Measurements from ENCODE around the gene TTC12.

TTC12 gene, protein sequence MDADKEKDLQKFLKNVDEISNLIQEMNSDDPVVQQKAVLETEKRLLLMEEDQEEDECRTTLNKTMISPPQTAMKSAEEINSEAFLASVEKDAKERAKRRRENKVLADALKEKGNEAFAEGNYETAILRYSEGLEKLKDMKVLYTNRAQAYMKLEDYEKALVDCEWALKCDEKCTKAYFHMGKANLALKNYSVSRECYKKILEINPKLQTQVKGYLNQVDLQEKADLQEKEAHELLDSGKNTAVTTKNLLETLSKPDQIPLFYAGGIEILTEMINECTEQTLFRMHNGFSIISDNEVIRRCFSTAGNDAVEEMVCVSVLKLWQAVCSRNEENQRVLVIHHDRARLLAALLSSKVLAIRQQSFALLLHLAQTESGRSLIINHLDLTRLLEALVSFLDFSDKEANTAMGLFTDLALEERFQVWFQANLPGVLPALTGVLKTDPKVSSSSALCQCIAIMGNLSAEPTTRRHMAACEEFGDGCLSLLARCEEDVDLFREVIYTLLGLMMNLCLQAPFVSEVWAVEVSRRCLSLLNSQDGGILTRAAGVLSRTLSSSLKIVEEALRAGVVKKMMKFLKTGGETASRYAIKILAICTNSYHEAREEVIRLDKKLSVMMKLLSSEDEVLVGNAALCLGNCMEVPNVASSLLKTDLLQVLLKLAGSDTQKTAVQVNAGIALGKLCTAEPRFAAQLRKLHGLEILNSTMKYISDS

DNA sequence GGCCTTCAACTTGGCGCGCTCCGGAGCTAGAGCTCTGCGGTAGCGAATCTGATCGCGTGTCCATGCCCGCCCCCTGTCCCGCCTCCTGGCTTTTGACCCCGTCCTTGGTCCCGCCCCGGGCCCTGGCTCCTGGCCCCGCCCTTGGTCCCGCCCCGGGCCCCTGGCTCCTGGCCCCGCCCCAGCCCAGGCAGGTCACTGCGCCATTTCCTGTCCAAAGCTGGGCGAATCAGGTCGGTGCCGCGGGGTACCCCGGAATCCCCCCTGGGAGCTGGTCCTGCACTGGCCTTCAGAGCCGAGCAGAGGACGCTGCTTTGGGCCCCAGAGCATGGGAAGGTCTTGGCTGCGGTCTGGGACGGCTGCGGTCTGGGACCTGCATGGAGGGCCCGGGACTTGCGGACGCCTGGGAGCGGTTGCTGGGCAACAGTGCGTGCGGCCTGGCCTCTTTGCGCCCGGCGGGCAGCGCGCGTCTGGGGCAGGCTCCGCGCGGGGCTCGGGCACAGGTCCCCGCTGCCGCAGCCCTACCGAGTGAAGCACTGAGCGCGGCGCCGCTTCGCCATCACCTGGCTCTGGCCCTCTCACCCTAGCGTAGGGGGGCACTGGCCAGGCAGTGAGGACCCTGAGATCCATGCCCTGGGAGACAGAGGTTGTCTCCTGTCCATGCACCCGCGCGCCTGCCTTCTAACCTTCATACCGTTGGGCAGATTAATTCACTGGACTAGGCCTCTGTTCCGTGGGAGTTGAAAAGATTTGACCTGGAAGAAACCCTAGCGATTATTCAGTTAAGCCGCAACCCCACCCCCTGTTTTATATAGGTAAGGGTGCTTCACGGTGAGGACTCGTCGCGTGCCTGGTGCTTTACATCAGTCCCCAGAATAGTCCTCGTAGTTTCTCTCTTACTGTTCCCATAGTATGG lies at the start of gene TTC12:
Gene TTC12 (plus strand): TSS at position 195 of the 913 bp plus-strand sequence. CDS start 1,675 bp downstream, outside the sequence.
- in situ Hi-C loops (cut with HindIII; ENCODE audit: low pct_ligation_motif_present, low sequenced_read_pairs) = no loop called here
- peak; percentile 83 for DNase-seq
- Histone ChIP-seq H3K4me3 (ENCODE audit: low read depth, low read length) (peak within 1 kb of the TSS; percentile 92), H3K36me3 (replicated peaks) (no peaks in the 10 kb centered on the region), H3K27me3 (replicated peaks) (no peaks in the 10 kb centered on the region), H3K27ac (peak within 1 kb of the TSS; percentile 74)
- TF ChIP-seq, protein P1, sequence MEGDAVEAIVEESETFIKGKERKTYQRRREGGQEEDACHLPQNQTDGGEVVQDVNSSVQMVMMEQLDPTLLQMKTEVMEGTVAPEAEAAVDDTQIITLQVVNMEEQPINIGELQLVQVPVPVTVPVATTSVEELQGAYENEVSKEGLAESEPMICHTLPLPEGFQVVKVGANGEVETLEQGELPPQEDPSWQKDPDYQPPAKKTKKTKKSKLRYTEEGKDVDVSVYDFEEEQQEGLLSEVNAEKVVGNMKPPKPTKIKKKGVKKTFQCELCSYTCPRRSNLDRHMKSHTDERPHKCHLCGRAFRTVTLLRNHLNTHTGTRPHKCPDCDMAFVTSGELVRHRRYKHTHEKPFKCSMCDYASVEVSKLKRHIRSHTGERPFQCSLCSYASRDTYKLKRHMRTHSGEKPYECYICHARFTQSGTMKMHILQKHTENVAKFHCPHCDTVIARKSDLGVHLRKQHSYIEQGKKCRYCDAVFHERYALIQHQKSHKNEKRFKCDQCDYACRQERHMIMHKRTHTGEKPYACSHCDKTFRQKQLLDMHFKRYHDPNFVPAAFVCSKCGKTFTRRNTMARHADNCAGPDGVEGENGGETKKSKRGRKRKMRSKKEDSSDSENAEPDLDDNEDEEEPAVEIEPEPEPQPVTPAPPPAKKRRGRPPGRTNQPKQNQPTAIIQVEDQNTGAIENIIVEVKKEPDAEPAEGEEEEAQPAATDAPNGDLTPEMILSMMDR (IDR thresholded peaks at IDR 0.05; ENCODE audit: low read depth, low read length, missing control alignments) = no peak

DNA sequence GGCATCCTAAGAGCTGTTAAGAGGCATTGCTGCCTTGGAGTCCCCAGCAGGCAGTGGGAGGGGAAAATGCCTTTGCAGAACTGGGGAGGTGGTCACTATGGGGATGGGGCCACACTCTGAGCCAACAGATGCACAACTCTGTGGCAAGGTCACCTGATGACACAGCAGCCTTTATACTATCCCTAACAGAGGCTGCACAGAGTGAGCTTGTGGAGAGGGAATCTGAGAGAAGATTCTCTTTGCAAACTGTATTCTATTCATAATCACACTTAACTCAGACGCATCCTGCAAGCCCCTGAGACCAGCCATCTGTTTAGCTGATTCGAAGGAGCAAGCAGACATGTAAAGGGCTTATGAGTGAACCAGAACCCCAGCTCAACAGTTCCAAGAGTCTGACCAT lies 49.0 kb upstream of the TTC12 start:
- Histone ChIP-seq H3K36me3 (replicated peaks) (no peaks in the 10 kb centered on the region), H3K27ac (no peak overlapping the region), H3K27me3 (replicated peaks) (no peaks in the 10 kb centered on the region), H3K4me3 (ENCODE audit: low read depth, low read length) (no peak overlapping the region)
- TF ChIP-seq, protein P1 (IDR thresholded peaks at IDR 0.05; ENCODE audit: low read depth, low read length, missing control alignments) = no peak
- no peak for DNase-seq
- in situ Hi-C loops (cut with HindIII; ENCODE audit: low pct_ligation_motif_present, low sequenced_read_pairs) = no loop called here

DNA sequence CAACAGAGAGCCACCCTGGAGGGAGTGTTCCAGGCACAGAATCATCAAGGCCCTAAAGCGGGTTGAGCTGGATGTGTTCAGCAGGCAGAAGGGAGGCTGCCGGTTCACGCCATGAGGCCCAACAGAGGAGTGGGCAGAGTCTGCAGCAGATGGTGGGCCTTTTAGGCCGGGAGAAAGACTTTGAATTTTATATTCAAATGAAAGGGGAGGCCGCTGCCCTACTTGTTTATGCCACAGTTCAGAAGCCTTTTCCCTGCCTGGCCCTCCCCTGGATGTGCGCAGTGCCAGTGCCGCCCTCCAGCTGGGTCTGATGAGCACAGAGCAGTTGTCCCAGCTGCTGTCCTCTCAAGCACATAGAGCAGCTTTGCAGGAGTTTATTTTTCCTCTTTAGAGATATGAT lies 46.9 kb upstream of the TTC12 start:
- in situ Hi-C loops (cut with HindIII; ENCODE audit: low pct_ligation_motif_present, low sequenced_read_pairs) = no loop called here
- H3K36me3 ChIP-seq (replicated peaks) = no peaks in the 10 kb centered on the region
- TF ChIP-seq, protein P1 (IDR thresholded peaks at IDR 0.05; ENCODE audit: low read depth, low read length, missing control alignments) = no peak

DNA sequence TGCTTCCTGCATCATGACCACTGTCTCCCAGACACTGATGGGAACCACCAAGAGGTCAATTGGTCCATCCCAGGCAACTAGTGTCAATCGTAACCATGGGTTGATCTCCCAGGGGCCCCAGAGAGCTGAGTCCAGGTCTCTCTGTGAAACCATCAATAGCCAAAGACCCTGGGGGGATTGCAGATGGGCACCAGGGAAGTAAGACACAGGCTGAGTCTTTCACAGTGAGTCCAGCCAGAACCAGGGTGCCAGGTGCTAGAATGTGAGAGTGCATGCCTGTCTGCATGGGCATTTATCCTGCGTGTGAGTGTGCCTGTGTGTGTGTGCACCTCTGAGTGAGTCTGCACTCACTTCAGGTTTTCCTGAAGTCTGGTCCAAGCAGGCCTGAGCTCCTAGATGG lies 45.3 kb upstream of the TTC12 start:
- DNase-seq = no peak
- no peaks in the 10 kb centered on the region for H3K36me3 ChIP-seq (replicated peaks)
- TF ChIP-seq, protein P1 (IDR thresholded peaks at IDR 0.05; ENCODE audit: low read depth, low read length, missing control alignments) = no peak
- no peak overlapping the region for H3K27ac ChIP-seq
- in situ Hi-C loops (cut with HindIII; ENCODE audit: low pct_ligation_motif_present, low sequenced_read_pairs) = no loop called here
- no peak overlapping the region for H3K4me3 ChIP-seq (ENCODE audit: low read depth, low read length)
- H3K27me3 ChIP-seq (replicated peaks) = no peaks in the 10 kb centered on the region

More for the DNA sequence above, 46.9 kb upstream of the TTC12 start:
- H3K27ac ChIP-seq = no peak overlapping the region
- H3K27me3 ChIP-seq (replicated peaks) = no peaks in the 10 kb centered on the region
- DNase-seq = no peak
- no peak overlapping the region for H3K4me3 ChIP-seq (ENCODE audit: low read depth, low read length)

DNA sequence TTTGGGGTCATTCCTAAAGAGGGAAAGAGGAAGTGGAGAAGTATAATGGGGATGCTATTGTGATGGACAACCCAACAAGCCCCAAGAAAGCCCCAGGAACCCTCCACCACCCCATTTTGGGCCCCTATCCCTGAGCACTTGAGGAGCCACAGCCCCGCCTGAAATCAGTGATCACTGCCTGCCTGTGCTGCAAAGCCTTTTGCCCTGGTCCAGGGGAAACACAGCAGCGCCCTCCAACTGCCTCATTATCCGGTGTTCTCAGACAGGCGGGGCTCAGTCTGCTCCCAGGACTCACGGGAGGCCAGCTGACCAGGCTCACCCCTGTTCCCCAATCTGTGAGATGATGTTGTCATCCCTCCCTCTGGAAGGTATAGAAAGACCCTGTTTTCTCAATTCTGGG lies 44.7 kb upstream of the TTC12 start:
- in situ Hi-C loops (cut with HindIII; ENCODE audit: low pct_ligation_motif_present, low sequenced_read_pairs) = no loop called here
- Histone ChIP-seq H3K27me3 (replicated peaks) (no peaks in the 10 kb centered on the region), H3K4me3 (ENCODE audit: low read depth, low read length) (no peak overlapping the region), H3K27ac (no peak overlapping the region), H3K36me3 (replicated peaks) (no peaks in the 10 kb centered on the region)
- TF ChIP-seq, protein P1 (IDR thresholded peaks at IDR 0.05; ENCODE audit: low read depth, low read length, missing control alignments) = no peak
- no peak for DNase-seq
